Measurements from ENCODE around the gene DCAF6.
"Not testable (repeated sequence)": the region's sequence is repeated elsewhere in the genome, so short reads cannot be mapped to it uniquely, and the experiment has no call there.

Gene DCAF6

DNA sequence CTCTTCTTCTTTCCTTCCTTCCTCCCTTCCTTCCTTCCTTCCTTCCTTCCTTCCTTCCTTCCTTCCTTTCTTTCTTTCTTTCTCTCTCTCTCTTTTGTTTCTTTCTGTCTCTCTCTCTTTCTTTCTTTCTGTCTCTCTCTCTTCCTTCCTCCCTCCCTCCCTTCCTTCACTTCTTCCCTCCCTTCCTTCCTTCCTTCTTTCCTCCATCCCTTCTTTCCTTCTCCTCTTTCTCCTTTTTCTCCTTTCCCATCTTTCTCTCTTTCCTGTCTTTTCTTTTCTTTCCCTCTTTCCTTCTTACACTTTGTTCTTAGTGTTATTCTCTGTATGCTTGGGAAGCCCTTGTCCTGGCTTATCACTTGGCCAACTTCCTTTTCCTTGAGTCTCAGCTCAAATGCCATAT is 72.8 kb downstream of the DCAF6 start:
- DNase-seq (no peak), ATAC-seq (no peak)

DNA sequence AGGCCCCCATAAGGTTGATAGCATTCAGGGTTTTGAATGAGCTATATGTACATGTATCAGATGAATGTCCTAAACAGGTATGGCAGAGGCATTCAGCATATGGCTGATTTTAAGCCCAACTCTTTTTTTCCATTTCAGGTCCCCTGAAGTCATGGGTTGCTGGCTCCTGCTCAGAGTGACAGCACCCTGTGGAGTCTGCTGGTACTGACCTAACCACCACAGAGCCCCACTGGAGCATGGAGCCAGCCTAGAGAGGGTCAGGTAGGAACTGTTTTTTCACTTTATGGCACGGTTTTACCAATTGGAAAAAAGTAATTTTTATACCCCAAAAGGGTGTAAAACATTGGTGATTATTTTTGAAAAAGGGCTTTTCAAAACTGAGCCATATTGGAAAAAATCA is 82.9 kb downstream of the DCAF6 start:
- ATAC-seq (no peak), DNase-seq (no peak)

DNA sequence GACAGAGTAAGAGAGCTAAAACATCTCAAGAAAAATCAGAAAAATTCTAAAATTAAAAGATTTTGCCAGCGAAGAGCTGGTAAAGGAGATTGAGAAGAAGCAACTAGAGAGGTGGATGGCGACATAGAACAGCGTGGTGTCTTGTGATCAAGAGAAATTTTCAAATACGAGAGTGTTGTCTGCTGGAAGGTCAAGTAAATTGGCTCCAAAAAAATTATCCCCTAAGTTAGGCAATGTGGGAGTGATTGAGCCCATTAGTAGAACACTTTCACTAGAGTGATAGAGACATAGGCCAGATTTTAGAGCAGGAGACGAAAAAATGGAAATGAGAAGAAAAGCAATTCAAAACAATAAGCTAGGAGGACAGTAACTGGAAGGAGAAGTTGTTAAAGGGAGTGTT is 94.7 kb downstream of the DCAF6 start:
- ATAC-seq: no peak
- no peak for DNase-seq

DNA sequence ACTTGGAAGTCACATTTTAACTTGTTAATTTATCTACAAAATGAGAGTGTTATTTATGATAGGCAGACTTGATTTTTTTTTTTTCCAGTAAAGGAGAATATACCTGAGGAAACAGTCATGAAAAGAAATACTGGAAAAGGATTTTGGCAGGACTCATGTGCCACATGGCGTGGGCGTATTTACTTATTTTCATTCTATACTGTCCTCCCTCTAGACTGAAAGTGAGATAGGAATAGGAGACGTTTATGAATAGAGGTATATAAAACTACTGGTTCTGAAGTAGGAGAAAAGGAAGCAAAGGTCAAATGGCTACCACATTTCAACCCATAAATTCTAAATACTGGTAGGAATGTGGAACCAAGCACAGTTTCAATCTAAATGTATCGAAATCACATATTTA is 95.1 kb downstream of the DCAF6 start:
- DNase-seq: no peak
- ATAC-seq: no peak

DNA sequence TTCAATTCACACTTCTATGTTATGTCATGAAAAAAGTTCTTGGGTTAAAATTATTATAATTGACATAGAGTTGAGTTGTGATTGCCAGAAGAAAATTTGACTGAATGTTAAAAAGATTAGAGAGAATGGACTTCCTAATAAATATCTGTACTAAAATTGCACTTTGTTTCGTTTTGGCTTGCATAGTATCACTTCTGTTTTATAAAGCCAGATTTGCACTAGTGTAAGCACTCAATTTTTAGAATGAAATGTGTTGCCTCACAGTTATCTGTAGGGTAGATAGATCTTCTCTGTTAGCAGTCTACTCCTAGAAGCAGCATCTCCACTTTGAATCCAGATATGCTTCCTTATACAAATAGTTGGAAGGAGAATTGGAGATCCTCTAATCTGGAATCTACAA is 95.5 kb downstream of the DCAF6 start:
- no peak for DNase-seq
- ATAC-seq: no peak

DNA sequence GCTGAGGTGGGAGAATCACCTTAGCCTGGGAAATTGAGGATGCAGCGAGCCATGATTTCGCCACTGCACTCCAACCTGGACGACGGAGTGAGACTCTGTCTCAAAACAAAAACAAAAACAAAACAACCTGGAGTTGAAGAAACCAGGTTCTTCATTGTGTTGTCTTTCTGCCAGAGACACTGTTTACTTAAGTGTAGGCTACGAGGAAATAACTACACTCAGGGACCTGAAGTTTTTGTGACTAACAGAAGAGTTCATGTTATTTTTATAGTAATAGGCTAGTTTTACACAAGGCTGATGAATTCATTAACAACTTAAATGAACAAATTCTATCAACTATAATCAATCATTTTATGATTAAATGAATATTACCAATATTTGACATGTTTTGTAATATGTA is 98.9 kb downstream of the DCAF6 start:
- ATAC-seq: no peak
- DNase-seq: no peak

DNA sequence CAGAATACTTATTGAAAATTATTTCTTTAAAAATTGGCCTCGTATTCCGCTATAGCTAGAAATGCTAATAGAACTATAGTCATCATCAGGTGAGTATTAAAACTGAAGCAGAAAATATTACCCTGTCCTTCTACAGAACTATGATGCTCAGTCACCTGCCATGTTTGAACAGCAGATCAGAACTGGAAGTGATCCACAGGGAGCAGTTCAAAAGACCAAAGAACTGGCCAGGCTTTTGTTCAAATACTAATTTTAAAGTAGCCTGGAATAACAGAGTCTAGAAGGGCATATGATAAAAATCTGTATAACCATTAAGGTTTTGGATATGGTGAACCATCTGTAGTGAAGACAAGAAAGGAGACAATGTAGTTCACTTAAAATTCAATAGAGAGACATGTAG is 105.9 kb downstream of the DCAF6 start:
- DNase-seq: no peak
- ATAC-seq: no peak

DNA sequence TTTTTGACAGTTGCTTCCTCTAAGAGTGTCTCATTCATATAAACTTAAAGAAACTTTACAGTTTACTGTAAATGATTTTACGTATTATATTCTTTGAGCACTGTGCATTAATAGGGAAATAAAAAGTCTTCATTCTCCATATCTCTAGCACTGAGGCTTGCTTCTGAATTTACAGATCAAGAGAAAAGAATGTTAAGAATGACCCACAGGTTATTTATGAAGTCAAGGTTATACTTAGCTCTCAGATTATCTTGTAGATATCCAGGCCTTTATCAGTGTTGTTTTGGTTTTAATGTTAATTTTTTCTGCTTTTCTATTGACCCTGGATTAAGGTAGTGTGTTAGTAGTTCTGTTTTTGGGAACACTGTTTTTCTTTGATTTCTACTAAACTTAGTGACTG is 108.8 kb downstream of the DCAF6 start:
- no peak for ATAC-seq
- DNase-seq: no peak

DNA sequence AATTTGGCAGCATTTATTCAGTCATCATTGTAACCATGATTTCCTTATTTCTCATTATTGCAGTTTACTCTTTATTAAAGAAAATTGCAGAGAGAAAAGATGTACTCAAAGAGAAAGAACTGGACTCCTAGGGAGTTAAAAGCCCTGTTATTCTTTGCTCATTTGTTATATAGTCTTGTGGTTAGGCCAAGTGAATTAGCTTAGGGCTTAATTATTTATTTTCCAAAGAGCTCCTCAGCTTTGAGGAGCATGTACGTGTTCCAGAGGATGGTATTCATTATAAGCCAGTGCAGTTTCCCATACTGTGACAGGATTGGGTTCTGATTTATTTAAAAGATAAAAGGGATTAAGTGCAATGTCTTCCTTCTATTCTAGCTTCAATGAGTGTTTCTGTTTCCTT is 113.8 kb downstream of the DCAF6 start:
- DNase-seq: no peak
- ATAC-seq: no peak

DNA sequence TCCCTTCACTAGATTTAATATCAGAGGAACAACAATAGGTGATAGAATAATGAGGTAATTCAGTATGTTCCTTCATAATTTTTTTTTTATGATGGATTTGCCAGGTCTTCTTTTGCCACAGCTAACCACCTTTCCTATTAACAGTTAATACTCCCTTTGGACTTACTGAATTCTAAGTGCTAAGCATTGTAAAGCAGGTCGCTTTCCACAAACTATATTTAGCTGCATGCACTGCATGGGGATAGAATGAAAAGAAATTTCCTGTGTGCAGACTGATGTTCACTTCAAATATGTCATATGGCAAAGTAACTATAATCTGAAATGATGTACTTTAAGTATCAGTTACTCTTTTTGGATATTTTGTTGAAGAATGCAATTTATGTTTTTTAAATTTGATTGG is 114.4 kb downstream of the DCAF6 start:
- ATAC-seq (no peak), DNase-seq (no peak)

DNA sequence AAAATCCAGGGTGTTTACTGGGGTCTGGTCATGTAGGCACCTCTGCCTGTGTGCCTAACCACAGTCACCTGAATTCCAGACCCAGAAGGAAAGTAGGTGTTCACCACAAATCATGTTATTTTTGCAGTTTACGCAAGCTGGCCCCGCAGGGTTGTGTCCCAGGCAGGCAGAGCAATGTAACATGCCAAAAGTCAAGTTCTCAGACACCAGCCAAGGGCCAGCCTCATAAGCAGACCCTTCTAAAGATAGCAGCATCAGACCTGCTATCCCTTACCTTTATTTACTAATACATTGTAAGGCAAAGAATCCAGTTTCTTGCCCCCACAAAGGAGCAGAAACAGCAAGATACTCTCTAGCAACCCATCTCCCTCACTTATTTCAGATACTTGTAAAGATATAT is 117.2 kb downstream of the DCAF6 start:
- ATAC-seq (no peak), DNase-seq (no peak)

DNA sequence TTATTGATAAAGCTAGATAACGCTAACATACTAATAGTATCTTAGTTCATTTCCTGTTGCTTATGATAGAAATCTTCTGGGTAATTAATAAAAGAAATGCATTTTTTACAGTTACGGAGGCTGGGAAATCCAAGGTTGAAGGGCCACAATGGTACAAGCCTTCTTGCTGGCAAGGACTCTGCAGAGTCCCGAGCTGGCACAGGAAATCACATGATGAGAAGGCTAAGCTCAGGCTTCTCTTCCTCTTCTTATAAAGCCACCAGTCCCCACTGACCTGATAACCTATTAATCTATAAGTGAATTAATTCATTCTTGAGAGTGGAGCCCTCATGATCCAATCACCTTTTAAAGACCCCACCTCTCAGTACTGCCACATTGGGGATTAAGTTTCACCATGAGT is 117.6 kb downstream of the DCAF6 start:
- DNase-seq (no peak), ATAC-seq (no peak)

DNA sequence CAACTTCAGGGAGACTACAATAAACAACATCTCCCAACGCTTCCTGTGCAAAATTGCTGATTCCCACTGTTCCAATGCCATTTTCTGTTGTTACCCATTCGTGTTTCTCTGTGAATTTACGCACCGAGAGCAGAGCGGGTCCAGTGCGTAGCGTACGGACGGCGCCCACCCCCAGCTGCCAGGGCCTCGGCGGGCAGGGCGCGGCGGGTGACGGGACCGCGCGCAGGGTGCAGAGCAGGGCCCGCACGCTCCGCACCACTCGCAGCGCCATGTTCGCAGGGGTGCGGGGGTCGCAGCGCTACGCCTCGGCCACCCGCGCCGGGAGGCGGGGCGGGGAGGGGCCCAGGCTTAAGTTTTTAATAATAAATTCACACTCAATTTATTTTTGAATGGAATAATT is 119.7 kb downstream of the DCAF6 start:
- ATAC-seq, DNase-seq: not testable (repeated sequence)

DNA sequence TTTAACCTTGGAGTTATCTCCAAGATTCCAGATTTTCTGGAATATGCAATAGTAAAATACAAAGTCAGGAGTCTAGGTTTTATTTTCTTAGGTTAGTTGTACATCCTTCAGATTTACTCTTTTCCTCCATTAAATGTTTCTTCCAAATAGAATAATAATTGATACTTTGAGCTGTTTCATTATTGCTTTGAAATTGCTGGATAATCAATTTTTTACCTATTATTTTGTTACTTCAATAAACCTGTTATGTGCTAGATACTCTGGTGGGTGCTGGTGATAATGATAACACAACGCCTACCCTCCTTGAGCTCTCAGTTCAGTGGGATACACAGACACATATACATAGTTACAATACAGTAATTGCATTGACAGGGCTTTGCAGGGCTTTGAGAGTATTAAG is 120.9 kb downstream of the DCAF6 start:
- no peak for ATAC-seq

DNA sequence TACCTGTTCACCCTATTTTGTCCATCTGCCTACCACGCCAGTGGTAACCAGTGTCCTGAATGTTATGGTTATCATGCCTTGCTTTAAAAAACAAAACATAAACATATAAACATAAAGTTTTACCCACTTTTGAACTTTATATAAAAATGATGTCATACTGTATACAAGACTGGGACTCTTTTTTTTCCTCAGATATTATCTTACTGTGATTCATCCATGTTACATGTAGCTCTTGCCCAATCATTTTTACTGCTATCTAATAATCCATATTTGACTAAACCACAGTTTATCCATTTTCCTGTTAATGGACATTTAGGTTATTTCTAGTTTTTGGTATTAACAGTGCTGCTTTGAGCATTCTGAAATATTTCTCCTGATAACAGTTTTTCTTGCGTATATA is 121.4 kb downstream of the DCAF6 start:
- ATAC-seq (no peak), DNase-seq (no peak)

More for the DNA sequence above, 120.9 kb downstream of the DCAF6 start:
- no peak for DNase-seq

DNA sequence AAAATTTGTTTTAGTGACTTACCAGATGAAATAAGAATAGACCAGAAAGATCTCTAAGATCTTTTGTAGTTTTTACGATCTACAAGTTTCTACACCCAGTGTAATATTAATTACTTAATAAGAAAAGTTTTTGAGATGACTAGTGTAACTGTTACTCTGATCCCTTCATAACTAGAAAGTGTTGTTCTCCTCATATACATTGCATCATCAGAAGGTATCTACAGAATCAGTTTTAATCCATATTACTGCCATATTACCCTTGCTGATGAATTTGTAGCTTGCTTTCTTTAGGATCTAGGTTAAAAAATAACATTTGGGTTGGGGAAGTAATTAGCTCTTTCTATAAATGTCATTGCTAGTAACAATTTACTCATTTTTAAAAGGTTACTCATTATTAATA is 127.7 kb downstream of the DCAF6 start:
- ATAC-seq (no peak), DNase-seq (no peak)

DNA sequence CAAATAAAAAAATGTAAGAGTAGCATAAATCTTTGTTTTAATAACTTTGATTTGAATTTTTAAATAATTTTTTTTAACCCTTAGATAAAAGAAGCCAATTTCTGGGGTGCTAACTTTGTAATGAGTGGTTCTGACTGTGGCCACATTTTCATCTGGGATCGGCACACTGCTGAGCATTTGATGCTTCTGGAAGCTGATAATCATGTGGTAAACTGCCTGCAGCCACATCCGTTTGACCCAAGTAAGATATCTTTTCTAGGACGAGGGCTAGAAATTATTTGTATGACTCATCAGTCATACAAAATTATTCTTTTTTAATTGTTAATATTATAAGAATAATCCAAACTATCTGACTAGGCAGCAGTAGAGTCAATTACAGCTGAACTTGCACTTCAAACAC is 129.0 kb downstream of the DCAF6 start:
- DNase-seq: no peak
- ATAC-seq: no peak

DNA sequence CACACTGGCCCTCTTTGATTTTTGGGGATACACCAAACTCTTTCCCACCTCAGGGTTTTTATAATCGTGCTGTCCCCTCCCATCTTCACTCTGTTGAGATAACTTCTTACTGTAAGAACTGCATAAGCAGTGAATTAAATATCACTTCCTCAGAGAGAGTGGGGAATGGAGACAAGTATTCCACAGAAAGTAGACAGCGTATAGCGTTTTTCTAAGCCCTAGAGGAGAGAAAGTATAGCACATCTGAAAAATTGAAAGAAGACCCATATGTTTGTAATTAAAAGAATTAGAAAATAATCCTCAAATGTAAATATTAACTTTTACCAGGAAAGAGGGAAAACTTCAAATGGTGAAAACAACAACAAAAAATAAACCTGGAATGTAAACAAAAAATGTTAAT is 132.9 kb downstream of the DCAF6 start:
- ATAC-seq (no peak), DNase-seq (no peak)

DNA sequence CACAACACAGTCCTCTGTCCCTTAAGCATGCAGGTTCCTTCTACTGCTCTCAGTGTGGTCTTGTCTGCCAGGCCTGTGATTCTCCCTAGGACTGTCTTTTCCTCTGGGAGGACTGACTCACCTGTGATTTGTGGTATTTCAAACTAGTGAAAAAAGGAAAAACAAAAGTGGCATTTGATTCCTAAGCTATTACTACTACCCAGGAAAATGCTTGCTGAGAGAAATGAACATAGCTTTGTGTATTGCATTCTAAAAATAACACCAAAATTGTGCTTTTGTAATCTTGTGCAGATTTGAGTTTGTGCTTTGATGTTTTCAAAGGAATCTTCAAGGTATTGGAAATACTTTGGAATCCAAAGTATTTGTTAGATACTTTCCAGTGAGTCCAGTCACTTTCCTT is 143.3 kb downstream of the DCAF6 start:
- ATAC-seq (no peak), DNase-seq (no peak)

DNA sequence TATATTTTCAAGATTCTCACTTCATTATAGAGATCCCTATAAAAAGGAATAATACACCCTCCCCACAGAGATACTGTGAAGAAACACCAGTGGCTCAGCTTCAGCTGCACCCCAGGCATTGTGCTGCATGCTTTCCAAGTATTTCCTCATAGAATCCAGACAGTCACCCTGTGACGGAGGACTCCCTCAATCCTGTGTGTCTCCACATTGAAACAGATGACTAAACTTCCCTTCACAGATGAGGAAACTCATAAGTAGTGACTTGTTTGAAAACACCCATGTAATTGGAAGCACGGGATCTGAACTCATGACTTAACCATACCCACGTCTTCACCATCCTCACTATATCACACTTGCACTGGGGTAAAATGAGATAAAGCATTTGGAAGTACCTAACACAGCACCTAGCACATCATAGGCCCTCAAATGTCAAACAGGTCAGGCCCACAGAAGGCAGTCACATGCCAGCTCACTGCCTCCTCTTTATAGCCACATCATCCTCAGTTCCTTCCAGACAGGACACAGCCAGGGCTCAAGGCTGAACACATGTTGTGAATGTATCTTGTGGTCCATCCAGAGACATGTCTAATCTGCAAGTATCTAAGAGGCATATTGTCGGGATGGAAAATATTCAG is 145.0 kb downstream of the DCAF6 start:
- ATAC-seq (no peak), DNase-seq (no peak)

DNA sequence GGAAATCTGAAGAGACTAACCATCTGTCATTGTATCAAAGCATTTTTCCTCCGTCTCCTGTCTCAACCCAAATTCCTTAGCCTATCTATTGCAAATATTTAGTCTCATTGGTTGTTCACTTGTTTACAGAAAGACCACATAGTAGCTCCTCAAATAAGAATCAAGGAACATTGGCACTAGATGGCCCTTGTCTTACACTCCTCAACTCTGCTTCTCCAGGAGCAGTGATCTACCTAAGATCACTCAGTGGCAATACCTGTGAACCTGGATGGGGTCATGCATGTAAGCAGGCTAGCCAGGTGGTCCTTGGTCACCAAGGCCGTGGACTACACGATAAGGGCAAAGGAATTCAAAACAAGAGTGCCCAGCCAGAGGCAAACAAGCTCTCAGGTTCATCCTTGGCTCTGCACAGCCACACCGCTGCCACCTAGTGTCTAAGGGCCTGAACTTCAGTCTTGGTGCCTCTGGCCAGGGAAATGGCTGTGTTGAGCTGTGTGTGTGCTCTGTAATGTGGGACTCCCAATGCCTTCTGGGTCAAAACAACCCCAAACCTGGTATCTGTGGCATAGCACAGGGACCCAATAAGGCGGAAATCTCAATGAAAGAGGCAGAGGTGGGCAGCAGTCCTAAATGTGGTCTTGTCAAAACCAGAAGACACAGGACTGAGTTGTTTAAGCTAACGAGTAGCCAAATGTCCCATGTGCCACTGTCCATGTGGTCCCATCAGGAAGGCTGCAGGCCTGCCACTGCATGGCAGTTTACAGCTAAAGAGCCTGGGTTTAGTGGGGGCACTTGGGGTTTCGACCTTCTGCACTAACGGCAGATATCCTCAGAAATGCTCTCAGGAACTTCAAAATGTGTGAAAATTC is 145.8 kb downstream of the DCAF6 start:
- peak; percentile 75 for DNase-seq
- ATAC-seq: peak; percentile 90

DNA sequence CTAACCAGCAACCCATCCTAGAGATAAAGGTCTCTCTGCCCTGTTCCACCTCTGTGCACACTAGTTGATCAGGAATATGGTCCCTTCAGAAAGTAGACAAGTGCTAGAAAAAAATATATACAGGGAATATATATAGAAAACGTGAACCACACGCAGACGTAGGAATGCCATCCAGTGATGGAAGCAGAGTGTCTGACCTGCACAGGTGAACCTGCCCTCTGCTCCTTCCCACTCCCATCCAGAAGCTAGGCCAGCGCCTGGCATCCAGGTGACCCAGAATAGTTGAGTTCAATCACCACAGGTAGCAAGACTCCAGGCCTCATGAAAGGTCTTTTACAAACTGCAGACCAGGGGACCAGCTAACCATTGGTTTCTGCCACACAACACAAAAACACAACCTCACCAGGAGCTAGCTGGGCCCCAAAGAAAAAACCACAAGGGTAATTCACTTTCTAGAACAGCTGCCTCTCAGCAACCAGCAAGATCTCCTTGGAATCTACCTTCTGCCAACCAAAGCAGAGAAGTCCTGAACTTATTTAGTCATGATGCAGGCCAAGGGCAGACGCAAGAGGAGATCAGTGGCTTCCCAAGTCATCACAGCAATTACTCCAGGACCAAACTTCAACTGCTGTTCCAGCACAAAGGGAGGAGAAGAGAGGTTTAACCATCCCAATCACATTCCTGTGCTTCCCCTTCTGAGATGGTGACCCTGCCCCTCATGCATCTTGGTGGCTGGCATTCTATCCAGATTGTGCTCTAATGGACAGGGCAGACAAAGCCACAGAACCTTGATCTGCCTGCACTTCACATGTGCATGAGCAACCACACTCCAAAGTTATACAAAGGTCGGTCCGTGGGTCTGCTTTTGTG is 147.2 kb downstream of the DCAF6 start:
- DNase-seq: no peak
- ATAC-seq: no peak
